Measurements from ENCODE around the gene FIP1L1.

DNA sequence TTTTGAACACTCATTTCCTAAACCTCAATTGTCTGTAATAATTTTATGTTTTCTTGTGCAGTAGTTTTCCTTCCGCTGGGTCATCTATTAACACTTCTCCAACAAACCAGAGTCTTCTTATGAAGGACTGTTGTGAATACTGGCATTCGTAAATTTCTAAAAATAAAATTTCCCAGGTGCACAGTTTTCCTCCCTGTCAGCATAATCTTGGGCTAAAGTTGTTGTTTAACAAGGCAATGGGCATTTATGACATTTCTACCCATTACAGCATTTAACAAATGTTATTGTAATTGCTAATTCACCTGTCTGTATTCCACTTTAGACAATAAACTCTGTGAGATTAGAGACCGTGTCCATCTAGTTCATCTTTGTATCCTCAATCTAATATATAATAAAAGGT is 12.8 kb upstream of the FIP1L1 start:
- TF ChIP-seq CTCF (IDR thresholded peaks at IDR 0.05) (no peak), POLR2A (IDR thresholded peaks at IDR 0.05) (no peak)

Measured in vagina (tissue), 2 donors.